ENCODE measurements around the gene OR2B6.

Gene OR2B6

DNA sequence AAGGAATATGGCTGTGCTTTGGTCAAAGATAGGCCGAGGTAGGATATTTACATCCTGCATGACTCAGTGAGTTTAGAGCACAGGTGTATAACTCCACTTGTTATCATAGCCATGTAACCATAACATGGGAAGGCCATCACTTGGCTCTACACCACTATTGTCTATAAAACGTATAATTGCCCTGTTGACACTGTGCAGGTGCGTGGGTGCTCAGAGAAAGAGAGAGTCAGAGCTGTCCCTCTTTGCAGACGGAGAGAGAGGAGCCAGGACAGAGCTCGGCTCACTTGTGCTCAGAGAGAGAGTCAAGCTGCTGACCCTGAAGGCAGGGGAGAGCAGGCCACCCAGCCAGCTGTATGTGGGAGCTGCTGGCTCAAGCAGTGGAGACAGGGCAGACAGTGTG lies 46.0 kb downstream of the OR2B6 start:
- no peak for DNase-seq (ENCODE audit: low read depth)
- TF ChIP-seq CTCF (IDR thresholded peaks at IDR 0.05; ENCODE audit: insufficient read depth, low read depth, low read length, missing control alignments) = no peak
- no peak overlapping the region for H3K4me3 ChIP-seq (ENCODE audit: low read depth, low read length)

GRCh38 chr6:28003661-28004060 lies 46.6 kb downstream of the OR2B6 start:
- TF ChIP-seq CTCF (IDR thresholded peaks at IDR 0.05; ENCODE audit: insufficient read depth, low read depth, low read length, missing control alignments) = no peak
- H3K4me3 ChIP-seq (ENCODE audit: low read depth, low read length) = no peak overlapping the region
- no peak for DNase-seq (ENCODE audit: low read depth)

- no peak overlapping the region for H3K4me3 ChIP-seq (ENCODE audit: low read depth, low read length)
- DNase-seq (ENCODE audit: low read depth) = no peak
- TF ChIP-seq CTCF (IDR thresholded peaks at IDR 0.05; ENCODE audit: insufficient read depth, low read depth, low read length, missing control alignments) = no peak
Observed at GRCh38 chr6:28004350-28005151, 47.5 kb downstream of the OR2B6 start.

GRCh38 chr6:28005152-28005890 lies 48.3 kb downstream of the OR2B6 start:
- no peak for TF ChIP-seq CTCF (IDR thresholded peaks at IDR 0.05; ENCODE audit: insufficient read depth, low read depth, low read length, missing control alignments)
- H3K4me3 ChIP-seq (ENCODE audit: low read depth, low read length) = no peak overlapping the region
- no peak for DNase-seq (ENCODE audit: low read depth)

DNA sequence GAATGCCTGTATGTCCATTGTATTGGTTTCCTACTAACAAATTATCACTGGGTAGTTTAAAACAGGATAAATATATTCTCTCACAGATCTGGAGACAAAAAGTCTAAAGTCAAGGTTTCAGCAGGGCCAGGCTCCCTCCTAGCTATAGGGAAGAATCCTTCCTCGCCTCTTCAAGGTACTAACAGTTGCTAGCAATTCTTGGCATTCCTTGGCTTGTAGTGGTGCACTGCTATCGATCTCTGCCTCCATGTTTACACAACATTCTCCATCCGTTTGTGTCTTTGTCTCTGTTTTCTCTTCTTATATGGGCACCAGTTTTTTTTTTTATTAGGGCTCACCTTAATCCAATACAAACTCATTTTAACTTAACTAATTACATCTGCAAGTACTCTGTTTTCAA lies 48.9 kb downstream of the OR2B6 start:
- H3K4me3 ChIP-seq (ENCODE audit: low read depth, low read length) = no peak overlapping the region
- no peak for DNase-seq (ENCODE audit: low read depth)
- TF ChIP-seq CTCF (IDR thresholded peaks at IDR 0.05; ENCODE audit: insufficient read depth, low read depth, low read length, missing control alignments) = no peak
